ENCODE results near the gene PTGIR. TPM values are rescaled to one million over a fixed set of nuclear protein-coding genes. Genes with fewer than 3 reads are reported as not detected.

Gene PTGIR
- total RNA-seq, 1 donor from 2014 or later: 0.20 TPM

Other genes with a start within 250 kb of the PTGIR start
- under 0.01 and 0.22 TPM in 2 replicates for gene CCDC8, start 211.5 kb downstream of the PTGIR start, total RNA-seq
- gene PNMA8C, start 196.2 kb downstream of the PTGIR start, total RNA-seq: not detected in 2 replicates
- gene PNMA8A, start 153.5 kb downstream of the PTGIR start, total RNA-seq: under 0.01 TPM in 1 of 2 replicates, not detected in the other
- gene PNMA8B, start 129.2 kb downstream of the PTGIR start, total RNA-seq: under 0.01 TPM in 2 replicates
- gene CALM3, start 23.8 kb downstream of the PTGIR start, total RNA-seq: 84.9 and 117 TPM in 2 replicates
- gene GNG8, start 11.1 kb upstream of the PTGIR start, total RNA-seq: not detected in 2 replicates
- gene DACT3, start 36.1 kb upstream of the PTGIR start, total RNA-seq: 0.20 and 0.22 TPM in 2 replicates
- gene PRKD2, start 92.0 kb upstream of the PTGIR start, total RNA-seq: 28.1 and 30.6 TPM in 2 replicates
- 8.9 and 13.9 TPM in 2 replicates for gene FKRP, start 121.0 kb upstream of the PTGIR start, total RNA-seq
- gene STRN4, start 121.4 kb upstream of the PTGIR start, total RNA-seq: 67.6 and 84.3 TPM in 2 replicates
- 19.0 and 34.9 TPM in 2 replicates for gene SLC1A5, start 163.5 kb upstream of the PTGIR start, total RNA-seq
- 108 and 173 TPM in 2 replicates for gene AP2S1, start 225.8 kb upstream of the PTGIR start, total RNA-seq
- gene ARHGAP35, start 235.9 kb upstream of the PTGIR start, total RNA-seq: 15.3 and 16.5 TPM in 2 replicates

All from lung microvascular endothelial cell (primary cell).